Putamen (tissue), 1 donor: ENCODE measurements around the gene MAGI1.

ENCODE experiments used
- DNase-seq: peaks from one replicate; pipeline ENCODE4 v3.0.0-alpha.2; 2016; ENCODE audit warnings: low spot score

Gene MAGI1

GRCh38 chr3:65595222-65596028, 443.3 kb downstream of the MAGI1 start:
- DNase-seq: no peak

- DNase-seq: peak; percentile 34
These were observed 444.7 kb downstream of the MAGI1 start for GRCh38 chr3:65593780-65594752.

- DNase-seq: no peak
These were observed 447.4 kb downstream of the MAGI1 start for GRCh38 chr3:65591313-65591712.

GRCh38 chr3:65588884-65589283, 449.8 kb downstream of the MAGI1 start:
- no peak for DNase-seq

GRCh38 chr3:65587650-65588439, 450.9 kb downstream of the MAGI1 start:
- DNase-seq: no peak

GRCh38 chr3:65584913-65585312, 453.8 kb downstream of the MAGI1 start:
- DNase-seq: no peak

GRCh38 chr3:65584002-65584401, 454.7 kb downstream of the MAGI1 start:
- no peak for DNase-seq

GRCh38 chr3:65583188-65583587, 455.5 kb downstream of the MAGI1 start:
- no peak for DNase-seq

GRCh38 chr3:65582012-65582717, 456.6 kb downstream of the MAGI1 start:
- DNase-seq: no peak

GRCh38 chr3:65581313-65581712, 457.4 kb downstream of the MAGI1 start:
- DNase-seq: no peak

- DNase-seq: no peak
These were observed 459.9 kb downstream of the MAGI1 start for GRCh38 chr3:65578861-65579260.

GRCh38 chr3:65577843-65578430, 460.8 kb downstream of the MAGI1 start:
- no peak for DNase-seq

GRCh38 chr3:65576966-65577365, 461.8 kb downstream of the MAGI1 start:
- no peak for DNase-seq

- DNase-seq: no peak
These were observed 462.5 kb downstream of the MAGI1 start for GRCh38 chr3:65576228-65576627.

- no peak for DNase-seq
These were observed 463.3 kb downstream of the MAGI1 start for GRCh38 chr3:65575376-65575840.

GRCh38 chr3:65573548-65574116, 465.1 kb downstream of the MAGI1 start:
- no peak for DNase-seq

GRCh38 chr3:65572175-65572777, 466.4 kb downstream of the MAGI1 start:
- DNase-seq: no peak

- DNase-seq: no peak
These were observed 468.8 kb downstream of the MAGI1 start for GRCh38 chr3:65569845-65570405.

GRCh38 chr3:65569129-65569528, 469.6 kb downstream of the MAGI1 start:
- no peak for DNase-seq

GRCh38 chr3:65568497-65568896, 470.2 kb downstream of the MAGI1 start:
- no peak for DNase-seq
